Measurements from ENCODE around the gene XKR7. TPM values are rescaled to one million over a fixed set of nuclear protein-coding genes. Genes with fewer than 3 reads are reported as not detected.

Gene XKR7
- total RNA-seq, 1 experiment from 2014 or later: 1.3 TPM

GRCh38 chr20:32035426-32035779 lies 67.5 kb downstream of the XKR7 start:
- Histone ChIP-seq H3K18ac (ENCODE audit: insufficient read length, low read depth, low read length) (no peak overlapping the region), H3K4me1 (ENCODE audit: insufficient read depth, low read length) (no peaks in the 10 kb centered on the region; the same call in 1 of the 2 replicates), H3K79me1 (ENCODE audit: insufficient read depth, low read depth, low read length, poor library complexity, severe bottlenecking) (no peaks in the 10 kb centered on the region), H3K9ac (ENCODE audit: extremely low read depth, insufficient read length, low read length) (no peak overlapping the region), H3K9me3 (ENCODE audit: control insufficient read depth, low read depth, low read length) (no peaks in the 10 kb centered on the region), H3K14ac (ENCODE audit: insufficient read depth, low read length) (no peak overlapping the region), H3K79me2 (ENCODE audit: insufficient read depth, low read length) (no peaks in the 10 kb centered on the region), H4K20me1 (ENCODE audit: control insufficient read depth, insufficient read depth, insufficient read length) (no peaks in the 10 kb centered on the region), H3K27ac (ENCODE audit: insufficient read length, low read depth, low read length) (no peak overlapping the region), H4K8ac (replicated peaks; ENCODE audit: insufficient read length, low read depth, low read length) (no peak overlapping the region), H3K4me2 (ENCODE audit: insufficient read depth, insufficient read length, low read length) (no peak overlapping the region), H2AFZ (ENCODE audit: low read length) (no peak overlapping the region), H2BK12ac (ENCODE audit: insufficient read length, low read depth, low read length) (no peak overlapping the region), H3T11ph (ENCODE audit: low read length) (no peak overlapping the region), H2BK20ac (ENCODE audit: low read depth, low read length, poor library complexity, severe bottlenecking) (no peak overlapping the region), H2BK120ac (ENCODE audit: low read depth, low read length, poor library complexity, severe bottlenecking) (no peak overlapping the region), H2AK5ac (ENCODE audit: insufficient read length, low read length) (no peak overlapping the region), H4K5ac (ENCODE audit: insufficient read length, low read depth, low read length) (no peak overlapping the region), H3K27me3 (ENCODE audit: insufficient read depth, low read length) (no peaks in the 10 kb centered on the region), H2BK5ac (ENCODE audit: insufficient read length, low read length) (no peak overlapping the region), H3K4ac (ENCODE audit: low read depth, low read length) (no peak overlapping the region), H3K23ac (ENCODE audit: insufficient read length, low read depth, low read length) (no peak overlapping the region), H2BK15ac (ENCODE audit: low read depth, low read length) (no peak overlapping the region), H3K23me2 (ENCODE audit: insufficient read length, low read depth, low read length, poor library complexity, severe bottlenecking) (peaks cover 3% of the 10 kb centered on the region), H3K56ac (ENCODE audit: insufficient read length, low read depth, low read length) (no peak overlapping the region), H4K91ac (ENCODE audit: insufficient read length, low read depth, low read length) (no peak overlapping the region)
- WGBS (ENCODE audit: extremely low coverage, insufficient read length, low lambda C conversion rate): no CpG with 5 or more reads among the region's 8 CpGs
- Mint-ChIP-seq H3K4me3 (no peak overlapping the region), H3K36me3 (ENCODE audit: insufficient read depth in 1 of 3, low read depth in 3 of 3) (peaks cover 0 to 5% (median 0%) of the 10 kb centered on the region in 3 experiments; a peak in 1 of 7 replicates), H3K27ac (no peak overlapping the region), H3K9me3 (peaks cover 0 to 4% of the 10 kb centered on the region in 2 experiments; a peak in 1 of 5 replicates), H3K4me1 (peaks cover 19 to 27% of the 10 kb centered on the region in 2 experiments), H3K27me3 (ENCODE audit: low read depth) (peaks cover 34% of the 10 kb centered on the region)
- TF ChIP-seq, protein P1, sequence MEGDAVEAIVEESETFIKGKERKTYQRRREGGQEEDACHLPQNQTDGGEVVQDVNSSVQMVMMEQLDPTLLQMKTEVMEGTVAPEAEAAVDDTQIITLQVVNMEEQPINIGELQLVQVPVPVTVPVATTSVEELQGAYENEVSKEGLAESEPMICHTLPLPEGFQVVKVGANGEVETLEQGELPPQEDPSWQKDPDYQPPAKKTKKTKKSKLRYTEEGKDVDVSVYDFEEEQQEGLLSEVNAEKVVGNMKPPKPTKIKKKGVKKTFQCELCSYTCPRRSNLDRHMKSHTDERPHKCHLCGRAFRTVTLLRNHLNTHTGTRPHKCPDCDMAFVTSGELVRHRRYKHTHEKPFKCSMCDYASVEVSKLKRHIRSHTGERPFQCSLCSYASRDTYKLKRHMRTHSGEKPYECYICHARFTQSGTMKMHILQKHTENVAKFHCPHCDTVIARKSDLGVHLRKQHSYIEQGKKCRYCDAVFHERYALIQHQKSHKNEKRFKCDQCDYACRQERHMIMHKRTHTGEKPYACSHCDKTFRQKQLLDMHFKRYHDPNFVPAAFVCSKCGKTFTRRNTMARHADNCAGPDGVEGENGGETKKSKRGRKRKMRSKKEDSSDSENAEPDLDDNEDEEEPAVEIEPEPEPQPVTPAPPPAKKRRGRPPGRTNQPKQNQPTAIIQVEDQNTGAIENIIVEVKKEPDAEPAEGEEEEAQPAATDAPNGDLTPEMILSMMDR (conservative IDR thresholded peaks at IDR 0.05): no peak
- DNase-seq: no peak

Data from H9 (cell line).